Urothelium cell line (cell line): ENCODE measurements around the gene RPS3.
"Not testable (repeated sequence)": the region's sequence is repeated elsewhere in the genome, so short reads cannot be mapped to it uniquely, and the experiment has no call there.

Experiments
- DNase-seq: peaks from one replicate; pipeline ENCODE4 v3.0.0; 2011; ENCODE audit warnings: low spot score, mixed read lengths
- FAIRE-seq: peaks from 2 replicates; lab custom pipeline; 2011; peaks lifted over from hg19 to GRCh38; lab: Jason Lieb, UNC

RPS3 gene

DNA sequence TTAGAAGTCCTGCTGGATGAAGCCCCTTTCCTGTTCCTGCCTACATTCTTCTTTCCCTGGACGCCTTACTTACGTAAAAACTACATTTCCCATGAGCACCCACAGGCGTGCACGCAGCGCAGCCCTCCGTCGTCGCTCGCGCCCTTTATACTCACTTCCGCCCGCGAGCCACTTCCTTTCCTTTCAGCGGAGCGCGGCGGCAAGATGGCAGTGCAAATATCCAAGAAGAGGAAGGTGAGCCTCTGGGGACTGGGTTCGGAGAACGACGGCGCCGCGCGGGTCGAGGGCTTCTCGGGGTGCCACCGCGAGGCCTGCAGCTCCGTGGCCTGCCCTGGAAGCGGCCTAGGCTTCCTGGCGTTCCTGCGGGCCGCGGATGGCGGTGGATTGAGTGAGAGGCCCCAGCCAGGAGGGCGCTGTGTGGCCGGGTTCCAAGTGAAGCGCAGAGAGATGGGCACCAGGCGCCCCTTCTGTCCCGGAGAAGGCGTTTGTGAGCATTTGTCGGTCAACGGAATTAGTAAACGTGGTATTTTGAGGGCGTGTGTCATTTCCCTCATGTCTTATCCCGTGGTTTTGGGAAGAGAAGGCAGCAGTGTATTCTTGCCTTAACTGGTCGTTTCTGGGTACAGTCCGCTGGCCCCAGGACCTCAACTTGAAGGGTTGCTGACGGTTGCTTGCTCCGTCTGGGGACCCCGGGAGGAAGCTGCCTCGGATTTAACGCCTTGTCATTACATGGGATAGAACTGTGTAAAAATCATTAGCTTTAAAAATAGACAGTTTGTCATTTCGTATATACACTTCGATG, at the start of gene RPS3:
RPS3 (plus strand) TSS at position 175 of the 802 bp plus-strand sequence; CDS start at position 205, 30 bp downstream.
- DNase-seq (peak; percentile 96), FAIRE-seq (no peak)

- FAIRE-seq (no peak), DNase-seq (no peak)
Measured at GRCh38 chr11:75349521-75350116, 49.7 kb upstream of the RPS3 start.

GRCh38 chr11:75350122-75350742, 49.1 kb upstream of the RPS3 start:
- FAIRE-seq: no peak
- DNase-seq: no peak

DNA sequence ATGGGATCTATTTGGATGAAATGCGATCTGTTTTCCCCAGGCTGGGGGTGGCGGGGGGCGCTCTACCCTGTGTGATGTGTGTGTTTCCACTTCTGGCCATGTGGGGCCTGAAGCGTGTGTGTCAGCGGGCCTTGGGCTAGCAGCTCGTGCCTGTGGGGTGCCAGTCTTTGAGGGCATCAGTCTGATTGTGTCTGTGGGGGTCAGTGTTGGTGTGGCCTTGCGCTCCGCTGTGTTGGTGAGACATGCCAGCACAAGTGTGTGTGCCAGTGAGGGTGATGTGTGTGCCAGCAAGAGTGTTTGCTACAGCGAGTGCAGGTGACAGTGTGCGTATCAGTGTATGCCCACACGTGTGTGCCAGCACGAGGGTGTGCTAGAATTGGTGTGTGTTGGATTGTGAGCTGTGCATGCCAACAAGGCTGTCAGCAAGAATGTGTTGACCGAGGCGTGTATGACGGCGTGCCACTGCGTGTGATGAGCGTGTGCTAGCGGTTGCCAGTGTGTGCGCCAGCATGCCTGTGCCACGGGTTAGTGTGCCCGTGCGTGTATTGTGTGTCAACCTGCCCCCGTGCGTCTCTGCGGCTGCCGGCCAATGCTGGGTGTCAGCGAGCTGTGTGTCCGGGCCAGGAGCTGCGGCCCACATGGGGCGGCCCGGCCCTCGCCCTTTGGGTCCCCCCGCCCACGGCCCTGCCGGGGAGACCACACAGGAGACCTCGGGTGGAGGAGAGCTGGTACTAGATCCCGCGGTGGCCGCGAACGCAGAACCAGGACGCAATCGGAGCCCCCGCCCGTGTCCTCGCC, 48.4 kb upstream of the RPS3 start:
- FAIRE-seq: peak; percentile 79
- peak; percentile 39 for DNase-seq

DNA sequence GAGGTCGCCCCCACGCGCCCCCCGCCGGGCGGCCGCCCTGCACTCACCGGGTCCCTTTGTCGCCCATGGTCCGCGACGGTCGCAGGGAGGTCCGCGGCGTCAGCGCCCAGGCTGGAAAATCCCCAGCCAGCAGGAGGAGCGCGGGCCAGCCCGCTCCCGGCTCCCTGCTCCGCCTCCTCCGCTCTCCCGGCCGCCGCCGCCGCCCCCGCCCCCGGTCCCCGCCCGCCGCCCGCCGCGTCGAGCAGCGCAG, 47.9 kb upstream of the RPS3 start, which contains the start of gene ARRB1:
ARRB1 (minus strand) TSS at position 121 of the 250 bp plus-strand sequence; CDS start at position 67, 54 bp downstream.
- FAIRE-seq (no peak), DNase-seq (peak; percentile 75)

DNA sequence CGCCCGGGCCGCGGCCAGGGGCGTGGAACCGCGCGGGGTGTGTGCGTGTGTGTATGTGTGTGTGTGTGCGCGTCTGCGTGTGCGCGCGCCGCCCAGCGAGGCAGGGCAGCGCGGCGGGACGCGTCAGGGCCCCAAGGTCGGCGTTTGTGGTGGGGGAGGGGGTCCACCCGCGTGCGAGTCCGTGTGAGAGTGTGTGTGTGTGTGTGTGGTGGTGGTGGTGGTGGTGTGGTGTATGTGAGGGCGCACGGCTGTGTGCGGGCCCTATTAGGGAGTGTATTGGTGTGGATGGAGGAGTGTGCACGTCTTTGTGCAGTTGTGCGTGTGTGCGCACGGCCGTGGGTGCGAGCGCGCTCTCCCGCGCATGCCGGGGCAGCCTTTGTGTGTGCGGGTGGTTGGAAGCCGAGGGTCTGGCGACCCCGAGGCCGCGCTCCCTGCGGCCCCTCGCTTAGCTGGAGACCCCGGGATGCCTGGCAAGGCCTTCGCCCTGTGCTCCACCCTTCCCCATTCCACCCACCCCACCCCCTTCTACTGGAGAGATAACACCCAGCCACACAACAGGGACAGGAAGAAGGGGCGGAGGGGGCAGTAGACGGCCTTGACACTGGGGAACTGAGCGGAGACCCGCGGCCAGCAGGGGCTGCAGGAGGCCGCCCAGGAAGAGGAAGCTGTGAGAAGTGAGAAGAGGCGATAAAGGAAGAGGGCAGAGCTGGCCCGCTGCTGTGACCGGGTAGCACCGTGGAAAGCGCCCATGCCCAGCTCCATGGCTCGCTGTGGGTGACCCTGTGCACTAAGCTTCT, 47.3 kb upstream of the RPS3 start:
- DNase-seq: peak; percentile 39
- FAIRE-seq: no peak

DNA sequence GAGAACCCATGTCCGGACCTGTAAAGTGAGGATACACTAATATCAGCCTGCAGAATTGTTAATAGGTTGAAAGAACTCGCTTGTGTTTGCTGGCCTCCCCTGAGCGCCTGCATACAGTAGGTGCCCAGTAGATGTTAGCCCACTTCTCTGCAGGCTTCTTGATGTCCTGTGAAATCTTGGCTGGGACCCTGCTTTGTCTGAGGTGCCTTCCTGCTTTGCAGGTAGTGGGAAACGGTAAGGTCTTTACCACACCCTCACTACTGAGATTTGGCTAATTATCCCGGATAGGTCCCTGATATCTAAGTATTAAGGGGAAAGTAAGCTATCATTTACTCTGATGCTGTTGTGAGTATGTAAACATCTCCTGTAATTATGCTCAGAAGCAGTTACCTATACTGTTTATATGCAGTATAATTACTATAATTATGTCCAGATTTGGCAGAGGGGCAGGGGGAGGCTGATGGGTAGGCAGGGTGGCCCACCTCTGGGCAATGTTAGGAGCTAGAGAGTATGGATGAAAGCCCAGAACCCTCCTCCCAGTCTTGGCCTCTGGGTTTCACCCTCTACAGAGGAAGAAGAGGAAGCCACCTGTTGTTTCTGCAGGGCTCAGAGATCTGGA, 46.6 kb upstream of the RPS3 start:
- DNase-seq: no peak
- no peak for FAIRE-seq

GRCh38 chr11:75355051-75355450, 44.3 kb upstream of the RPS3 start:
- no peak for DNase-seq

DNA sequence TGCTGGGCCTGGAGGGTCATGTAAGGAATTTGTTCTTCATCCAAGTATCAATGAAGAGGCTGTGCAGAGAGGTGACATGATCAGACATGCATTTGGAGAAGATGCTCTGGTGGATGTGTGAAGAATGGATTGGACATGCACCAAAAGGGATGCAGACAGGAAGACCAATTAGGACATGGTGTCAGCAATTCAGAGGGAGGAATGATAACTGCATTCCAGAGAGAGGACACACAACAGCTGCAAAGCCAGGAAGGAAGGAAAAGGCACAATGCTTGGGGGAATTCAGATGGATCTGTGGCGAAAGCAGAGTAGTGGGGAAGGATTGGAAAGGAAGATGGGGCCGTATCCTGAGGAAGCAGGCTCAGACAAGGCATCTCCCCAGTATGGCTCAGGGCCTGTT, 42.7 kb upstream of the RPS3 start:
- FAIRE-seq (no peak), DNase-seq (no peak)

More at GRCh38 chr11:75355051-75355450, 44.3 kb upstream of the RPS3 start:
- no peak for FAIRE-seq

DNA sequence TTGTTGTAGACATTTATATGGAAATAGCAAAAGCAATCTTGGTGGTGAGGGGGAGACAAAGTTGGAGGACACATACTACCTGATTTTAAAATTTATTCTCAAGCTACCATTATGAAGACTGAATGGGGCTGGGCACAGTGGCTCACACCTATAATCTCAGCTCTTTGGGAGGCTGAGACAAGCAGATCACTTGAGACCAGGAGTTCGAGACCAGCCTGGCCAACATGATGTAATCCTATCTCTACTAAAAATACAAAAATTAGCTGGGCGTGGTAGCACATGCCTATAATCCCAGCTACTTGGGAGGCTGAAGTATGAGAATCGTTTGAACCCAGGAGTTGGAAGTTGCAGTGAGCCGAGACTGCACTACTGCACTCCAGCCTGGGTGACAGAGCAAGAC, 37.0 kb upstream of the RPS3 start:
- FAIRE-seq, DNase-seq: not testable (repeated sequence)

- DNase-seq: no peak
- FAIRE-seq: no peak
Measured at GRCh38 chr11:75365711-75366181, 33.6 kb upstream of the RPS3 start.

DNA sequence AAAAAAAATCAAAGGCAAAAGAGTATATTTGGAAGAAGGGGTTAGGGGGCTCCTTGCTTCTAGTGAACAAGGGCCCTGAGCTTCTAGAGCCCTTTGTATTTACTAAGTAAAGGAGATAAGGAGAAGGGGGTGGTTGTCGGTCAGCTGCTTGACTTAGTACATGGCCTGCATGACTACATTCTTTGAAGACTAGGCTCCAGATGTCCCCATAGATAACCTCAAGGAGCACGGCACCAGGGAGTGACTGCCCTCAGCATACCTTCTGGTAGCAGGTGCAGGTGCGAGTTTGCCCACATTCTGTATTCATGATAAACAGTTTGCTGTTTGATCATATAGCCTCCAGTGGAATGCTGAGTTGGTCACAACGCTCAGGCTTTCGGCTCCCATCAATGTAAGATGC, 32.5 kb upstream of the RPS3 start:
- FAIRE-seq, DNase-seq: not testable (repeated sequence)

DNA sequence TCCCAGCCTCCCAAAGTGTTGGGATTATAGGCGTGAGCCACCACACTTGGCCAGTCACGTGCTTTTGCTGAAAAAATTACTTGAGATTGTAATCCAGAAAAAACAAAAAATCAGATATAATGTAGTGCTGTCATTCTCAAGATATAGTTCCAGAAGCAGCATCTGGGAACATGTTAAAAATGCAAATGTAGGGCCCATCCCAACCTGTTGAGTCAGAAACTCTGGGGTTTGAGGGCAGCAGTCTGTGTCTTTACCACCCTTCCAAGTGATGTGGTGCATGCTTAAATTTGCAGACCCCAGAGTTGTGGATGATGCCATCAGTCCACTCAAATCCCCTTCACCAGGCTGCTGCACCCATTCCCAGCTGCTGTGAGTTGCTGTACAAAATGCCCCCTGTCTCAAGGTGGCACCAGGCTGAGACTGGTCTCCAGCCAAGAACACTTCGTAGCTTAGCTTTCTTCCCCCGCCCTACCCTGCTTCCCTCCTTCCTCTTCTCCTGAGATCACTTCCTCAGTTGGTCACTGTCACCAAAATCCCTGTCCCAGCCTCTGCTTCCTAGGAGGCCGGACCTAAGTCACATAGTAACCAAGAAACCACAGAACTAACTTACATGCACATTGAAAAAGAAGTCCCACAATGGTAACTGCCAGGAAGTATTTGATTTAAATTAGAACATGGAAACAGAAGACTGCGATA, 29.6 kb upstream of the RPS3 start:
- no peak for DNase-seq
- FAIRE-seq: no peak

DNA sequence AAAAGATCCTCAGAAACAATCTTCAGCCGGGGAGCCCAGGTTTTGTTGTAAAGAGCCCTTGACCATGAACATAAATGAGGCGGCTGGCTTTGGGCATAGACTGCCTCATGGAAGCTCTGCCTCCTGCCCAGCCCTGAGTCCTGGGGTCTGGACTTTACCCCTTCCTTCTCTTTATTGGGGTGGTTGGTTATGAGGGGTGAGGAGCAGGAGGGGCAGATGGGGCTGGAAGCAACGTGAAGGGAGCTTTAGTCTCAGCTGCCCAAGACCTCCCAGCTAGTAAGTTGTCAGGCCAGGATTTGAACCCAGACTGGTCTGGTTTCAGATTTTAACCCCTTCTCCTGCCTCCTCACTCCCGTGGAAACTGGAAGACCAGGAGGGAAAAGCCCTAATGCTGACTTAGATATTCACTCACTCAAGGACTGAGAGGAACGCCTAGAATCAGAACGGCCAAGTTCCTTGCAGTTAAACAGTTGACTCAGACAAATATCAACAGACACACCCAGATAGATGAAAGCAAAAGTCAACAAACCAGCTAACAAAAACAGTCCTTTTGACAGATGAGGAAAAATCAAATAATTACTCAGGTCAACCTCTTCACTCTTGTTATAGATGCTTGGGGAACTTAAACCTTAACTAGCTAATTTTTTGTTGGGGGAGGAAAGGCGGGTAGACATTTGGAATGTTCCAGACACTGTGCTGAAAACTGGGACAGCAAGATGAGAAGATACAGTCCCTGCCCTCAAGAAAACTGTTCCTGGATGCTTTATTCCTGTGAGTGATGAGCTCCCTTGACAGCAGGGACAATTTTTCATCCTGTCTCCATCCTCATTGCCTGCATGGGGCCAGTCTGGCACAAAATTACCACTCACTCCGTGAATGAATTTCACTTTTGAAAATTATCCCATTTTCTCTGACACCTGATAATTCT, 27.1 kb upstream of the RPS3 start:
- DNase-seq (no peak), FAIRE-seq (no peak)

DNA sequence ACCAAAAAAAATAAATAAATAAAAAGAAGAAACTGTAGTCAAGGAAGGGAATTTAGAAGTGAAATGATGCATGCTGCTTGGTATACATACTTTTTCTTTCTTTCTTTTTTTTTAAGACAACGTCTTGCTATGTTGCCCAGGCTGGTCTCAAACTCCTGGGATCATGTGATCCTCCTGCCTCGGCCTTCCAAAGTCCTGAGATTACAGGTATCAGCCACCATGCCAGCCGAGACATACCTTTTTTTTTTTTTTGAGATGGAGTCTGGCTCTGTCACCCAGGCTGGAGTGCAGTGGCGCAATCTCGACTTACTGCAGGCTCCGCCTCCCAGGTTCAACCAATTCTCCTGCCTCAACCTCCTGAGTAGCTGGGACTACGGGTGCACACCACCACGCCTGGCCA, 26.1 kb upstream of the RPS3 start:
- DNase-seq (no peak), FAIRE-seq (no peak)

GRCh38 chr11:75374646-75375045, 24.7 kb upstream of the RPS3 start:
- FAIRE-seq: no peak

DNA sequence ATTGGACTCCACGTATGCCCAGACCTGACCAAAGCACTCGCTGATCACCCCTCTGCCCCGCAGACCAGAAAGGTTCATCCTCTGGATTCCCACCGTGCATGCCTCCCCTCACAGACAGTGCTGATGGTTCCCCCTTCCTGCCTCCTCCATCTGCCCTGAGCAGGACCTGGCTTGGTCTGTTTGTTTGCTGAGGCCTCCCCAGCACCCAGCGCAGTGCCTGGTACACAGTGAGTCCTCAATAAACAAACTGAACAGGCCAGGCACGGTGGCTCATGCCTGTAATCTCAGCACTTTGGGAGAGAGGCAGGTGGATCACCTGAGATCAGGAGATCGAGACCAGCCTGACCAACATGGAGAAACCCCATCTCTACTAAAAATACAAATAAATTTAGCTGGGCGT, 23.7 kb upstream of the RPS3 start:
- FAIRE-seq: no peak
- no peak for DNase-seq

More at GRCh38 chr11:75374646-75375045, 24.7 kb upstream of the RPS3 start:
- DNase-seq: no peak

DNA sequence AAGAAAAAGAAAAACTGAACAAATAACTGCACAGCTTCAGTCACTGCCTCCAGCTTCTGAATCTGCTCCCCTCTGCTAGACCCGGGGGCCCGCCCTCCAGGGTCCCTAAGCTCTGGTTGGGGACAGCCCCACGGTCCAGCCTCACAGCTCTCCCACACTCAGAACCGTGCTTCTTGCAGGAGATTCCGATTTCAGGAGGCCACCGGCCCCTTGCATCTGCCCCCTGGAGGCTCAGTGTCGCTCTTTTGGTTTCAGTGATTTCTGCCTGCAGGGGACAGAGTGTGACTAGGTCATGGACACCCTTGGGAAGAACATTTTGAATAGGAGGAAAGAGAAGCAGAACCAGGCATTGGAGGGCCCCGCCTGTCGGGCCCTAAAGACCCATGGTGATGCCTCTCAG, 23.1 kb upstream of the RPS3 start:
- DNase-seq (no peak), FAIRE-seq (no peak)
